H9 (cell line): ENCODE results near the gene COQ8B. TPM values are rescaled to one million over a fixed set of nuclear protein-coding genes. Genes with fewer than 3 reads are reported as not detected.

Experiments used
- DNase-seq: peaks from one replicate; pipeline ENCODE4 v3.0.0-alpha.2; 2017
- H2AFZ ChIP-seq: one replicate; pipeline ENCODE4 v1.6.1; 2013; ENCODE audit warnings: mild to moderate bottlenecking, low read length, control low read depth, moderate library complexity
- H2AK5ac ChIP-seq: 2 replicates; pipeline ENCODE4 v1.6.1; 2013; ENCODE audit warnings: low read length, control low read depth, mixed read lengths; ENCODE audit not compliant: insufficient read length
- H2BK120ac ChIP-seq: one replicate; pipeline ENCODE4 v1.6.1; 2013; ENCODE audit warnings: low read depth, mild to moderate bottlenecking, low read length, control low read depth, inconsistent platforms; ENCODE audit not compliant: poor library complexity, severe bottlenecking
- H2BK12ac ChIP-seq: 2 replicates; pipeline ENCODE4 v1.6.1; 2013; ENCODE audit warnings: low read length, control low read depth, mixed read lengths, low read depth; ENCODE audit not compliant: insufficient read length
- H2BK15ac ChIP-seq: 2 replicates; pipeline ENCODE4 v1.6.1; 2013; ENCODE audit warnings: low read depth, low read length, control low read depth
- H2BK20ac ChIP-seq: one replicate; pipeline ENCODE4 v1.6.1; 2013; ENCODE audit warnings: low read depth, mild to moderate bottlenecking, low read length, control low read depth, inconsistent platforms; ENCODE audit not compliant: poor library complexity, severe bottlenecking
- H2BK5ac ChIP-seq: 2 replicates; pipeline ENCODE4 v1.6.1; 2013; ENCODE audit warnings: low read length, control low read depth, mixed read lengths; ENCODE audit not compliant: insufficient read length
- H3K14ac ChIP-seq: 2 replicates; pipeline ENCODE4 v1.6.1; 2013; ENCODE audit warnings: low read length, control low read depth; ENCODE audit not compliant: insufficient read depth
- H3K18ac ChIP-seq: 2 replicates; pipeline ENCODE4 v1.6.1; 2013; ENCODE audit warnings: low read depth, mild to moderate bottlenecking, mixed read lengths, low read length, control low read depth; ENCODE audit not compliant: insufficient read length
- H3K23ac ChIP-seq: 2 replicates; pipeline ENCODE4 v1.6.1; 2013; ENCODE audit warnings: low read length, control low read depth, mixed read lengths, low read depth; ENCODE audit not compliant: insufficient read length
- H3K23me2 ChIP-seq: 2 replicates; pipeline ENCODE4 v1.6.1; 2013; ENCODE audit warnings: low read depth, mild to moderate bottlenecking, mixed read lengths, low read length, control low read depth; ENCODE audit not compliant: insufficient read length, poor library complexity, severe bottlenecking
- H3K27ac ChIP-seq: 2 replicates; pipeline ENCODE4 v1.5.1; 2013; ENCODE audit warnings: low read length, control low read depth, mixed read lengths, low read depth; ENCODE audit not compliant: insufficient read length
- H3K27me3 ChIP-seq: 2 replicates; pipeline ENCODE4 v1.6.1; 2013; ENCODE audit warnings: low read length, control low read depth, inconsistent platforms; ENCODE audit not compliant: insufficient read depth
- H3K4ac ChIP-seq: 2 replicates; pipeline ENCODE4 v1.6.1; 2013; ENCODE audit warnings: low read depth, mild to moderate bottlenecking, control low read depth, inconsistent platforms, low read length, moderate library complexity
- H3K4me1 ChIP-seq: 2 replicates; pipeline ENCODE4 v1.6.1; 2013; ENCODE audit warnings: low read length, control low read depth, inconsistent platforms; ENCODE audit not compliant: insufficient read depth
- H3K4me2 ChIP-seq: 2 replicates; pipeline ENCODE4 v1.6.1; 2013; ENCODE audit warnings: low read length, control low read depth, mixed read lengths; ENCODE audit not compliant: insufficient read length, insufficient read depth
- H3K56ac ChIP-seq: 2 replicates; pipeline ENCODE4 v1.6.1; 2013; ENCODE audit warnings: low read depth, mild to moderate bottlenecking, mixed read lengths, low read length, control low read depth; ENCODE audit not compliant: insufficient read length
- H3K79me1 ChIP-seq: 2 replicates; pipeline ENCODE4 v1.6.1; 2013; ENCODE audit warnings: low read depth, mild to moderate bottlenecking, moderate library complexity, low read length, control low read depth, inconsistent platforms; ENCODE audit not compliant: insufficient read depth, poor library complexity, severe bottlenecking
- H3K79me2 ChIP-seq: 2 replicates; pipeline ENCODE4 v1.6.1; 2013; ENCODE audit warnings: low read length, control low read depth, inconsistent platforms; ENCODE audit not compliant: insufficient read depth
- H3K9ac ChIP-seq: 2 replicates; pipeline ENCODE4 v1.6.1; 2013; ENCODE audit warnings: low read length, control low read depth, mixed read lengths; ENCODE audit not compliant: insufficient read length; ENCODE audit errors: extremely low read depth
- H3K9me3 ChIP-seq: one replicate; pipeline ENCODE4 v1.6.1; 2013; ENCODE audit warnings: low read depth, low read length, inconsistent platforms; ENCODE audit not compliant: control insufficient read depth
- H3T11ph ChIP-seq: one replicate; pipeline ENCODE4 v1.6.1; 2013; ENCODE audit warnings: mild to moderate bottlenecking, low read length, control low read depth, inconsistent platforms
- H4K20me1 ChIP-seq: one replicate; pipeline ENCODE4 v1.6.1; 2013; ENCODE audit not compliant: control insufficient read depth, insufficient read length, insufficient read depth
- H4K5ac ChIP-seq: 2 replicates; pipeline ENCODE4 v1.6.1; 2013; ENCODE audit warnings: low read depth, mild to moderate bottlenecking, mixed read lengths, low read length, control low read depth; ENCODE audit not compliant: insufficient read length
- H4K8ac ChIP-seq: replicated peaks from 2 replicates; pipeline ENCODE4 v1.6.1; 2013; ENCODE audit warnings: low read length, control low read depth, mixed read lengths, low read depth; ENCODE audit not compliant: insufficient read length
- H4K91ac ChIP-seq: 2 replicates; pipeline ENCODE4 v1.6.1; 2013; ENCODE audit warnings: low read depth, mild to moderate bottlenecking, moderate library complexity, mixed read lengths, low read length, control low read depth; ENCODE audit not compliant: insufficient read length
- H3K27ac Mint-ChIP-seq, 3 experiments: 2 replicates in 2 of 3; 3 replicates in 1 of 3; pipeline ENCODE4 v1.8.0; 2020 to 2021; ENCODE audit warnings: mixed read lengths in 3 of 3, mild to moderate bottlenecking in 1 of 3, moderate library complexity in 1 of 3
- H3K27me3 Mint-ChIP-seq: 2 replicates; pipeline ENCODE4 v1.8.0; 2021; ENCODE audit warnings: low read depth, mild to moderate bottlenecking, moderate library complexity, mixed read lengths
- H3K36me3 Mint-ChIP-seq, 3 experiments: 2 replicates in 2 of 3; 3 replicates in 1 of 3; pipeline ENCODE4 v1.8.0; 2020 to 2021; ENCODE audit warnings: low read depth in 3 of 3, mixed read lengths in 3 of 3; ENCODE audit not compliant: insufficient read depth in 1 of 3
- H3K4me1 Mint-ChIP-seq, 2 experiments: 2 replicates each; pipeline ENCODE4 v1.8.0; 2020; ENCODE audit warnings: mixed read lengths in 2 of 2
- H3K4me3 Mint-ChIP-seq, 2 experiments: 2 replicates in 1 of 2; 3 replicates in 1 of 2; pipeline ENCODE4 v1.8.0; 2020 to 2021; ENCODE audit warnings: mild to moderate bottlenecking in 2 of 2, mixed read lengths in 2 of 2, moderate library complexity in 1 of 2
- H3K9me3 Mint-ChIP-seq, 2 experiments: 2 replicates in 1 of 2; 3 replicates in 1 of 2; pipeline ENCODE4 v1.8.0; 2020; ENCODE audit warnings: mild to moderate bottlenecking in 2 of 2, mixed read lengths in 2 of 2, moderate library complexity in 1 of 2
- CTCF ChIP-seq: fragments of 200-600 bp; sonication (generic); conservative IDR thresholded peaks from 3 replicates; pipeline ENCODE4 v1.8.0; 2021; ENCODE audit warnings: antibody characterized with exemption, mild to moderate bottlenecking
- WGBS: extraction: QIAGEN DNeasy Blood & Tissue Kit; methylation state at CpG from one replicate; pipeline ENCODE4 v1.1.7; 2013; ENCODE audit warnings: missing lambda C conversion rate, low lambda C conversion rate, mixed read lengths; ENCODE audit not compliant: insufficient read length; ENCODE audit errors: extremely low coverage; 5-methylcytosine and 5-hydroxymethylcytosine counted together
- total RNA-seq: library from RNA; stranded (reverse); gene quantifications from 2 replicates; pipeline ENCODE4 v1.2.1, GENCODE V29; 2021

COQ8B gene
- total RNA-seq, 1 experiment from 2014 or later = 40.5 TPM

- Histone ChIP-seq H3K18ac (no peak overlapping the region), H4K20me1 (no peaks in the 10 kb centered on the region), H3K27me3 (no peaks in the 10 kb centered on the region), H2AK5ac (no peak overlapping the region), H3K4me2 (no peak overlapping the region), H4K5ac (no peak overlapping the region), H4K91ac (no peak overlapping the region), H3K79me1 (no peaks in the 10 kb centered on the region), H3K23me2 (no peaks in the 10 kb centered on the region), H3K9me3 (no peaks in the 10 kb centered on the region), H3K4ac (no peak overlapping the region), H2BK120ac (no peak overlapping the region), H4K8ac (no peak overlapping the region), H2BK12ac (no peak overlapping the region), H3K4me1 (no peaks in the 10 kb centered on the region), H3K14ac (no peak overlapping the region), H3T11ph (no peak overlapping the region), H2BK15ac (no peak overlapping the region), H3K79me2 (no peaks in the 10 kb centered on the region), H2BK5ac (no peak overlapping the region), H3K9ac (no peak overlapping the region), H3K27ac (no peak overlapping the region), H2AFZ (no peak overlapping the region), H2BK20ac (no peak overlapping the region), H3K56ac (no peak overlapping the region), H3K23ac (no peak overlapping the region)
- H3K4me3 Mint-ChIP-seq = no peak overlapping the region
- H3K27me3 Mint-ChIP-seq = no peaks in the 10 kb centered on the region; the same call in 1 of the 2 replicates
- peaks cover 4 to 6% of the 10 kb centered on the region in 2 experiments; a peak in 3 of 4 replicates for H3K4me1 Mint-ChIP-seq
- H3K27ac Mint-ChIP-seq = no peak overlapping the region; a peak in 1 of 7 replicates
- DNase-seq = no peak
- no CpG with 5 or more reads among the region's 7 CpGs for WGBS
- no peak for TF ChIP-seq CTCF
- H3K9me3 Mint-ChIP-seq = no peaks in the 10 kb centered on the region
- H3K36me3 Mint-ChIP-seq = peaks cover 32 to 71% (median 63%) of the 10 kb centered on the region in 3 experiments
Measured at GRCh38 chr19:40707615-40708014, 9.1 kb downstream of the COQ8B start.
